NOMO-1 (cell line): ENCODE data around the gene TMEM72.

Source experiments
- DNase-seq, 2 experiments: peaks; one replicate each; lab custom pipeline; 2025; ENCODE audit not compliant: unreplicated experiment in 2 of 2; lab: John Stamatoyannopoulos, UW

The TMEM72 gene

DNA sequence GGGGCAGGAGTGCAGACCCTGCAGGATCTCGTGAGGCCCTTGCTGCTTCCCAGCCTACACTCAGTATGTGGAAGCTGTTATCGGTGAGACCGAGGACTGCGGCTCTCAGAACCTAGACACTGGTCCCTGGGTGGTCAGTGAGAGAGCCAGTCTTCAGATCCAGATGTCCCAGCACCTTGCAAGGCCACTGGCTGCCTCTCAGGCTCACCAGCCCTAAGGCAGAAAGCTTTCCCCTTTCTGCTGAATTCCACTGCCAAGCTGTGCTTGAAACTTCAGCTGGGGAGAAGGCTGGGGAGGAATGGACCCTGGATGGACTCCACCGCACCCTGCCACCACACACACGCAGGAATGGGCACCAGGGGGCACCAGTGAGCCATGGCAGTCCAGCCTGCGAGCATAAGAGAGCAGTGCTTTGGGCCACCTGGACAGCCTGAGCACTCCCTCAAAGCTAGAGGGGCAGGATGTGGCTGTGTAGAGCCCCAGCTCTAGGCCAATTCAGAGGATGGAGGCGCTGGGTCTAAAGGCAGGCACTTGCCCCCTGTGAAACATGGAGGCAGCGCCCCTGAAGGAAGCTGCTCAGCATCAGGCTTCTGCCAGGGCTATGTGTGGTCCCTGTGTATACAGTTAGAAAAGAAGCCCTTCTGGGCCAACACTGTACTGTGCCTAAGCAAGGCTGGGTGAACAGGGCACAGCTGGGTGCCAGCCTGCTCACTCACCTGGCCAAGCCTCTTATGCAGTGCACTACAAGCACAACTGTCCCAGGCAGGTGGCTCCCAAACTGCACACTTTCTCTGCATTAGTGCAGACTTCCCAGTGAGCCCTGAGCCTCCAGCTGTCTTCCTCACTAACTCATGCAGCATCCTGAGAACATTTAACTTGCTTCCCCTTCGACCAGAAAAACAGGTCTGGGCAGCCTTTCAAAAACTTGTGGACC is 21.6 kb downstream of the TMEM72 start:
- peak; percentile 69 to 82 for DNase-seq

DNA sequence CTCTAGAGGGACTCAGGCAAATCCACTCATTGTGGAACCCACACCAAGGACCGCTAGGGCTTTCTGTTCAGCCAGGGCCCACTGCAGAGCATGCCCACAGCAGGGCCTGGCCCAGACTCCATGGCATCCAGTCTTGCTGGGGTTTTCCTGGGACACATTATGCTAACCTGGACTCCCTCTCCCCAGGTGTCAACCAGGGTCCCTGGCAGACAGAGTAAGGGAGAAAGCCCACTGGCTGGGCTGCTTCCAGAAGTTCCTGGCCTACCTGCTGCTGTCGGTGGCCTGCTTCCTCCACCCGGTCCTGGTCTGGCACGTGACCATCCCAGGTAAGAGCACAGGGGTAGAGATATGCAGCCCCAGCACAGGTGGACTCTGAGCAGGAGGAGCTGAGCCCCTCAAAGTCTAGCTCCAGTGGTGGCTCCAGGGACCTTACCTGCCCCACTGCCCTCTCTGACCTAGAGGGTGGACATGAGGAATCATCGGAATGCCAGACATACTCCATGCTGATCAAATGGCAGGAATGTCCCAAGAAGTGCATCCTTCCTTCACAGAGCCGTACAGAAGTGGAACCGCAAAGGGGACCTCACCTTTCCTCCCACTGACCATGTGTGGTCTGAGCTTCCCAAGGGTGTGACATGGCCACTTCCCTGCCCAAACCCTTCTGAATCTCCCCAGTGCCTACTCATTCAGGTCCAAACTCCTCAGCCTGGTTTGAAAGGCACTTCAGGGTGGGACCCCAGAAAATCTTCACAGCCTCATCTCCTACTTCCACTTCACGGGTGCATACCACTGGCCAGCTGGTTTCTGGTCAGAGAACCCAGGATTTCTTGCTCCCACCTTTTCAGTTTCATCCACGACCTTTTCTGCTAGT is 22.5 kb downstream of the TMEM72 start:
- DNase-seq, result no peak

DNA sequence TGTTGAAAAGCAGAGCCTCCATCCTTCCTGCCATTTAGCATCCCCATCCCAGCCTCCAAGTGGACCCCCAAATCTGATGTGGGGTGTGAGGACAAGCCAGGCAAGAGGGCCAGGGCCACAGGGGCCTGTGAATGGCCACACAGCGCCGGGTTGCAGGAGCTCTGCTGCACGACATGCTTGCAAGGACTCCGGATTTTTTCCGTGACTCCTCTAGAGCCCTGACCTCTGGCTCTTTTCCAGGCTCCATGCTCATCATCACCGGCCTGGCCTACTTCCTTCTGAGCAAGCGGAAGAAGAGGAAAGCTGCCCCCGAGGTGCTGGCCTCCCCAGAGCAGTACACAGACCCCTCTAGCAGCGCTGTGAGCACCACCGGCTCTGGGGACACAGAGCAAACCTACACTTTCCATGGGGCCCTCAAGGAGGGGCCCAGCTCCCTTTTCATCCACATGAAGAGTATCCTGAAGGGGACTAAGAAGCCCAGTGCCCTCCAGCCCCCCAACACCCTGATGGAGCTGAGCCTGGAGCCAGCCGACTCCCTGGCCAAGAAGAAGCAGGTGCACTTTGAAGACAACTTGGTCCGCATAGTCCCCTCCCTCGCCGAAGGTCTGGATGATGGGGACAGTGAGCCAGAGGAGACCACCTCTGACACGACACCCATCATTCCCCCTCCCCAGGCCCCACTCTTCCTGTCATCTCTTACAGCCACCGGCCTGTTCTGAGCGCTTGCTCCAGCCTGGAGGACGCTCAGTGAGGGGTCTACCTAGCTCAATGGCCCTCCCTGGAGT is 23.5 kb downstream of the TMEM72 start:
- DNase-seq, result no peak

DNA sequence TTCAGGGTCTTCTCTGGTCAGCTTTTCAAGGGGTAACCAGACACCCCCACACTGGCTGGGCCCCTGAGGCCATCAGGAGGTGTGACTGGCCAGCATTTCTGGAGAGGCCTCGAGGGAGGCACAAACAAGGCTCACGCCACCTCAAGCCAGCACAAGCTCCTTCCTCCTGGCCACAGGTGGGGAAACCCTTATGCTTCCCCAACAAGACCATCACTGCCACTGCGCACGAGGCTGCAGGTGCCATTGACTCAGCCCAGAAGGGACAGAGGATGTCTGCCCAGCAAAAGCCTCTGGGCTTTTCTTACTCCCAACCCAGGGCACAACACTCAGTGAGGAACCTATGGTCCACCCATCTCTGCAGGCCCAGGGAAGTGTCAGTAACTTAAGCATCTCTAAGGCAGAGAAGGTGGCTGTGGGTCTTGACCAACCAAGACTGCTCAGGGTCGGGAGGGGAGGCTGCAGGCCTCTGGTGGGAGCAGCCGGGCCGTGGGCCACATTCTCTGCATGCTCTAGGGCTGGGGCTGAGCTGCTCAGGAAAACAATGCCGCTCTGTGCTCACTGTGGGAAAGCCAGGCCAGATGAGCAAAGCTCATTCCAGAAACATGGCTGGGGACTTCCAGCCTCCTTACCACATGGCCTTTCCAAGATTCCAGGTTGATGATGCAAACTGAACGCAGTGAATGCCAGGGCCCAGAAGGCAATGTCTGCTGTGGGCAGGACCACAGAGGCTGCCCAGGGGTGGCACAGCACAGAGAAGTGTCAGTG is 24.2 kb downstream of the TMEM72 start:
- DNase-seq, result no peak

DNA sequence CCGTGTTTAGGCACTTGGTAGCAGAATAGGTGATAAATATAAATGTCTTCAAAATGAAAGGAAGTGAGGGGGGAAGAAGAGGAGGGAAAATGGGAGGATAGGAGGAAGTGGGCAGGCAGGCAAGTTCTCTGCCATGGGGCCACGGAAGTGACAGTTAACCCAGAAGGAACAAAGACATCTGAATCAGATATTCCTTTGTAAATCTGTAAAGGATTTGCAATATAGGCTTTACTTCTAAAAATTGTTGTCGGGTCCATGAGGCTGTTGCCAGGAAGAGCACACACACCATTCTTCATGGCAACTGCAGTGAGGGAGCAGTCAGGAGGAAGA is 24.8 kb downstream of the TMEM72 start:
- peak; percentile 16 to 25 for DNase-seq

DNA sequence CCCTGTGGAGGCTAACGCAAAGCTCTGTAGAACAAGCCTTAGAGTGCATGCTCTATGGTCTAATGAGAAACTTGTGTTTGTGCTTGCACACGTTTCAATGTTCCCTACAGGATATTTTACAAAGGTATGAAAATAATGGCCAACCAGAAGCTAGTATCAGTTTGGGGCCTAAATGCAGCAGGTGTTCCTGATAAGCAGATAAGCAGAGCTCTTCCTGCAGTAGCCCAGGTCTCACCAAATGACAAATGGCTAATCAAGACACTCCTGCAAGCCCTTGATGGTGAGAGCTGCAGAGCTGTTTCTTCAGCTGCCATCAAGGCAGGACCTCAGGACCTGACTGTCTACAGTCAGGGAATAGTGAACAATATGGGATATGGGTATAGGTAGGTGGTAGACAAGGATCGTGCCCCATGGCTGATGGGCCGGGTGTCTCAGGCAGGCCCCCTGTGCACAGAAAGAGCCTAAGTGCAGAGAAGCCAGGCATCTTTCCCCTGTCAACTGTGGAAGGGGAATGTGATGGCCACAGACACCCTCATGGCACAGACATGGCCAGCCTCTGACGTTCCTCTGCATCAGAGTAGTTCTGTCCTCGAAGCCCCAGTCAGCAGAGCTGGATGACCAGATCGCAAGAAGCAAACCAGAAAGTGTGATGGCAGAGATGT is 25.3 kb downstream of the TMEM72 start:
- DNase-seq, result no peak

DNA sequence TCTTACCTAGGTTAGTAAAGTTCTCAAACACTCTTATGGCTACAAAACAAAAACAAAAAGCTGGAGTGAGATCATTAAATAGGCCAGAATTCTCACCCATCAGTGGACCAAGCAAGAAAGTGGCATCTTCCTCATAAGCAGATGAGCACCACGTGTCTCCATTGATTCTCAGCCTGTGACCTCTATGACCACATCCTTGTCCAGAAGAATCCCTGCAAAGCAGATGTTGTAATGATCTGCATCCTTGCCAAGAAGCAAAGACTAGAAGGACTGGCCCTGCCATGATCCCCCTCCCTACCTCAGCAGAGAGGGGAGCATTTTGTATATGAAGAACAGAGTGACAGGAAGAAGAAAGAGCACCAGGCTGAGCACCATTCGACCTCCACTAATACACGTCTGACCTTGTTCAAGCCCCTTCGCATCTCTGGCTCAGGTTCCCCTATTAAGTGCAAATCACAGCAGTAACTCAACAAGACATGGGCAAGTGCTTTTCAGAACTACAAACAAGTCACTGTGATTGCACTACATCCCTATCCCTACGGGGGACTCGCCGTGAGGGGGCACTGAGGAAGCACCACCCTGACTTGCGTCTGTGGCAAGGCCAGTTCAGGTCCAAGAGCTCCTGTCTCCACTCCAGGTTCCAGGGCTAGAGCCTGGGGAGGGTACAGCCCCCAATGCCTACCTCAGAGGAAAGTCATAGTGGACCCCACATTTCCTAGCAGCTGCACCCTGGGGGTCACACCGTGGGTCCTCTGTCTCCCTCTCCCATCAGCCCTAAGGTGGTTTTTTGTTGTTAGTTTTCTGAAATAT is 26.3 kb downstream of the TMEM72 start:
- no peak for DNase-seq

DNA sequence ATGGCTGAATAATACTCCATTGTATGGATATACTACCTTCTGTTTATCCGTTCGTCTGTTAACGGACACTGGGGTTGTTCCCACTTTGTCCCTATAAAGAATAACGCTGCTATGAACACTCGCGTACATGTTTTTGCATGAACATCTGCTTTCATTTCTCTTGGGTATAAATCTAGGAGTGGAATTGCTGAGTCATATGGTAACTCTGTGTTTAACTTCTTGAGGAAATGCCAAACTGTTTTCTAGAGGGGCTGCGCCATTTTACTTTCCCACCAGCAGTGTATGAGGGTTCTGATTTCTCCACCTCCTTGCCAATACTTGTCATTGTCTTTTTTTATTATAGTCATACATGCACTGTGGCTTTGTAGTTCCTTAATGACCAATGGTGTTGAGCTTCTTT is 27.8 kb downstream of the TMEM72 start:
- no peak for DNase-seq

DNA sequence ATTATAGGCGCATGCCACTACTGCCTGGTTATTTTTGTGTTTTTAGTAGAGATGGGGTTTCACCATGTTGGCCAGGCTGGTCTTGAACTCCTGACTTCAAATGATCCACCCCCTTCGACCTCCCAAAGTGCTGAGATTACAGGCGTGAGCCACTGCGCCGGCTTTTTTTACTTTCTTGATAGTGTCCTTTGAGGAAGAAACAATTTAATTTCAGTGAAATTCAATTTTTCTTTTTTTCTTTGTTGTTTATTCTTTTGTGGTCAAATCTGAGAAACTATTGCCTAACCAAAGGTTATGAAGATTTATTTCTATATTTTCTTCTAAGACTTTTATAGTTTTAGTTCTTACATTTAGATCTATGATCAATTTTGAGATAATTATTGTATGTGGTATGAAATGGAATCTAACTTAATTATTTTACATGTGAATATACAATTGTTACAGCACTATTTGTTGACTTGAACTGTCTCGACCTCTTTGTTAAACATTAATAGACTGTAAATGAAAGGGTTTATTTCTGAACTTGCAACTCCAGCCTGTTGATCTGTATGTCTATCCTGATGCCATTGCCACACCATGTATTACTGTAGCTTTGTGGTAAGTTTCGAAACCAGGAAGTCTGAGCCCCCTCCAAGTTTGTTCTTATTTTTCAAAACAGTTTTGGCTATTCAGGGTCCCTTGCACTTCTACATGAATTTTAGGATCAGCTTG is 28.7 kb downstream of the TMEM72 start:
- DNase-seq, result peak; percentile 72 to 86

DNA sequence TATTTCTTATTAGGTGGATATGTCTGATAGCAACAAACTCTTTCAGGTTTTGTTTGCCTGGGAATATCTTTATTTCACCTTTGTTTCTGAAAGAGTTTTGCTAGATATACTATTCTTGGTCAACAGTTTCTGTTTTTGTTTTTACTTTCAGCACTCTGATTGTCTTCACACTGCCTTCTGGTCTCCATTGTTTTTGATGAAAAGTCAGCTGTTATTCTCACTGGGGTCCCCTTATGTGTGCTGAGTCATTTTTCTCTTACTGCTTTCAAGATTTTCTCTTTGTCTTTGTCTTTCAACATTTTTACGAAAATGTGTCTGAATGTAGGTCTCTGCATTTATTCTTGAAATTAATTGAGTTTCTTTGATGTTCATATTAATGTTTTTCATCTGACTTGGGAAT is 33.2 kb downstream of the TMEM72 start:
- peak in 1 of 2 experiments; percentile 9 for DNase-seq

DNA sequence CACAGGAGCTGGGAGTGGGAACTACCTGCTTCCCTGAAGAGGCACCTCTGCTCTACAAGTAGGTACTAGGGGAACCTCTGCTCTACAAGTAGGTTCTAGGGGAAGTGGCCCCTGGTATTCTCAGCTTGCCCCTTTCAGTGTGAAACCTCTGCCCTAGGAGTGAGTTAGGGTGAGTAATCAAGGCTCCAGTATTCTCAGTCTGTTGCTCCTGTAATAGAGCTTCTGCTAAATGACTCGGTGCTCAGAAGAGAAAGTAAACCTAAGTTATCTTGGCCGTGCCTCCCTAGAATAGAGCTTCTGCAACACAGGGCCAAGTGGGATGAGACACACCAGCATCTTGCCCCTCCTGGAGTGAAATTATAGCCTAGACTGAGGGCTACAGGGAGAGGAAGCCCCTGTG is 35.1 kb downstream of the TMEM72 start:
- DNase-seq, result peak; percentile 30 to 59

DNA sequence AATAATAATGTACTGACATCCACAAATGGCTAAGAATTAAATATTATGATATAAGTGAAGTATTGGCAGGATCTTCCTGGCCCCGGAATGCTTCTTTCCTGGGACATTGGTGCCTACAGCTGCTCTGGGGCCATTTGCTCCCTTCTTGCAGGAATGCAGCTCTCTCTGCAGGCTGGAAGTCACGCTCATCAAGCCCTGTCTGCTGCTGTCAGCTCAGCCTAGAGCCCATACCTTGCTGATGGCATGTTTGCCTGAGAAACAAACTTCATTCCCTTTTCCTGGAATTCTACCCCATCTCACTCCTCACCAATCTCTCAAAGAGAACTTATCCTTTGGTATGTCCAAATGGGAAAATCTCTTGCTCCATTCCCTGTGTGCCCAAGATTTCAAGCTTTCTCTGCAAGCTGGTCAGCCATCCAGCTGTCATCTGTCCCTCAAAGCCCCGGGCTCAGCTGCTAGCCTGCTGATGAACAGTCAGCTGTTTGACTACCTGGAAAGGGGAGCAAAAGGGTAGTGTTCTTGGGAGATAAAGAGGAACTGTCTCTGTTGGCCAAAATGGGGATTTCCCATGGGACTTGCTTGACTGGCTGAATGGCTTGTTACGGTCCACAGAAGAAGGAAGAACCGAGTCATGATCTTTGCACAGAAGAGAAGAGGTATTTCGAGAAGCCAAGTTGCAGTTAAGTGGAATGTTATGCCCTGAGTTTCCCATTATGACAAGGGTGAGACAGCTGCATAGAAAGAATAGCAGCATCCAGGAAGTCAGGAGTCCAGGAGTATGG is 36.4 kb downstream of the TMEM72 start:
- DNase-seq, result no peak

DNA sequence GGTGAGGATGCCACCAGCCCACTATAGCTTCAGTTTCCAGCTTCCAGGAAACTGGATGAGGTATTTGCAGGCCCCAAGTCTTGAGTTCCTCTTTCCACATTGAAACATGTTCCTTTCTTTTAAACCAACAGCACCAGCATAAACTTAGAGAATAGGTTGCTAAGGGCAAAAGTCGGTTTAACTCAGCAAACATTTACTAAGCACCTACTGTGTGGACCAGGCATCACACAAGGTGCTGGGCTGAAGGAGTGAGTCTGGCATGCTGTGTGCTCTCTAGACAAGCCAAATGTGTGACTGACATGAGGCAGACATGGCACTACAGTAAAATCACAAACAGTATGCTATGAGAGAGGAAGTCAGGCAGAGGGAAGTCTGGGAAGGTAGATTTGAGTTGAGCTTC is 37.5 kb downstream of the TMEM72 start:
- DNase-seq, result peak in 1 of 2 experiments; percentile 58

DNA sequence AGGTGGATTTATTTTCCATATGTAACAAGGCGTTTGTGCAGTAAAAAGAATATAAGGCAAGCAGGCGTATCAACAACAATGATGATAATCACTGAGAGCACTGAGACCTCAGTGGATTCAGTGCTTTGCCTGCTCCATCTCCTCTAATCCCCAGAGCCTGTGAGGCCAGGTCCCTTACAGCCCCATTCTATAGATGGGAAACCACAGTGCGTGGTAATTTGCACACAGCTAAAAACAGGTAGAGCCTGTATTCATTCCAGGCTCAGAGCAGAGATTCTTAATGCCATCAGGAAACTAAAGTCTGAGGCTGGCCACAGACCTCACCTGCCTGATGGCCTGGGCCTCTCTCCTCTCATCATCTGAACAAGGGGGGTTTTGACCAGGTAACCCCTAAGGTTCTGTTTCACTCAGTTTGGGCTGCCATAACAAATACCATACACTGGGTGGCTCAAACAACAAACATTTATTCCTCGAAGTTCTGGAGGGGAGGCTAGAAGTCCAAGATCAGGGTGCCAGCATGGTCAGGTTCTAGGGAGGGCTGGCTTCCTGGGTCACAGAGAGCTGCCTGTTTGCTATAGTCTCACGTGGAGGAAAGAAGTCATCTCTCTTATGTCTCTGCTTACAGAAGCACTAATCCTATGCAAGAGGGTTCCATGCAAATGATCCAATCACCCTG is 38.1 kb downstream of the TMEM72 start:
- no peak for DNase-seq

DNA sequence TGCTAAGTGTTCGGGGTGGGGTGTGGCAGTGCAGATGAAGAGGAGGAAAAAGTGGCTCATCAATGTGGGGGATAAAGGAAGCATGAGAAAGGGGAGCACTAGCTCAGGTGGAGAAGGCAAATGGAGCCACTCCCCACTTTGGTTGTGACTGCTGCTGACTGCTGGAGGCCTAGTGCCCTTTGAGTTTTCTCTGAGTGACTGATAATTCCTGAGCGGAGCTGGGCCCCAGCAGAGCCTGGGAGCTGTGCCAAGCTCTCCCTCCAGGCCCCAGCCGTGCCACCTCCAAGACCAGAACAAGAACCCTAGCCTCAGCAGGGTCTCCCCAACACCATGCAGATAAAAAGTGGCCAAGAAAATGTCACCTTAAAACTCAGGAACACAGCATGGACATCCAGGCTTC is 38.8 kb downstream of the TMEM72 start:
- DNase-seq, result no peak

DNA sequence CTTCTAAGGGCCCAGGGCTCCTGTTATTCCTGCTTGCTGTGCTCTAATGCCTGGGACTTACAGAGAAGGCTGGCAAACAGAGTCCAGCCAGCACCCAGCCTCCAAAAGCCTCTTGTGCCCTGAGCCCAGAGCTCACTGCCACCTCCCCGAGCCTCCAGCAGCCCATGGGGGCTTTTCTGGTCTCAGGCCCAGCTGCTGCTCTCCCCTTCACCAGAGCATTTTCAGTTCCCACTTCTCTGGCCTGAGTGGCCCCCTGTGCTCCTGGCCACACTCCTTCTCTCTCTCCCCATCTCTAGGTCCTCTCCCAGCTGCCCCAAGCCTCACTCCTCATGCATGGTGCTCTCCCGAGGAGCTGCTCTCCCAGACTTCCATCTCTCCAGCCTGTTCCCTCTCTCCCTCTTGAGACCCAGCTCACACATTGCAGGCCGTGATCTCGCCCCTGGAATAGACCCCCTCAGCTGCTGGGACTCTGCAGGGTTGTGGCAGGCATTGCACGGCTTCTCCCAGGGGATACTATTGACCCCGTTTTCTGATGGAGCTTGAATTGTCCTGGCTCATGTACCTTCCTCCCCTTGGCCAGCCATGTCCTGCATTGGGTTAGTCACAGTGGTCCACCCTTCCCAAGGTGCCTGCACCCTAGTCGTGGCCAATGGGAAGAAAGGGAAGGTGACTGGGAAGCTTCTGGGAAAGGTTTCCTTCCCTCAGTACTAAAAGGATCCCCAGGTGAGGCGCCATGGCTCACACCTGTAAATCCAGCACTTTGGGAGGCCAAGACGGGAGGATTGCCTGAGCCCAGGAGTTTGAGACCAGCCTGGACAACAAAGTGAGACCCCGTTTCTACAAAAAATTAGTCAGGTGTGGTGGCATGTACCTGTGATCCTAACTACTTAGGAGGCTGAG is 39.4 kb downstream of the TMEM72 start:
- DNase-seq, result no peak
